NCI-H446 (cell line): ENCODE results near the gene PKD2L1.
A peak's percentile ranks its signal among the peaks of the same experiment; 100 is the strongest.
"Not testable (repeated sequence)": the region's sequence is repeated elsewhere in the genome, so short reads cannot be mapped to it uniquely, and the experiment has no call there.

Experiments used
- DNase-seq, 2 experiments: peaks; one replicate each; lab custom pipeline; 2025; lab: John Stamatoyannopoulos, UW

PKD2L1 gene

DNA sequence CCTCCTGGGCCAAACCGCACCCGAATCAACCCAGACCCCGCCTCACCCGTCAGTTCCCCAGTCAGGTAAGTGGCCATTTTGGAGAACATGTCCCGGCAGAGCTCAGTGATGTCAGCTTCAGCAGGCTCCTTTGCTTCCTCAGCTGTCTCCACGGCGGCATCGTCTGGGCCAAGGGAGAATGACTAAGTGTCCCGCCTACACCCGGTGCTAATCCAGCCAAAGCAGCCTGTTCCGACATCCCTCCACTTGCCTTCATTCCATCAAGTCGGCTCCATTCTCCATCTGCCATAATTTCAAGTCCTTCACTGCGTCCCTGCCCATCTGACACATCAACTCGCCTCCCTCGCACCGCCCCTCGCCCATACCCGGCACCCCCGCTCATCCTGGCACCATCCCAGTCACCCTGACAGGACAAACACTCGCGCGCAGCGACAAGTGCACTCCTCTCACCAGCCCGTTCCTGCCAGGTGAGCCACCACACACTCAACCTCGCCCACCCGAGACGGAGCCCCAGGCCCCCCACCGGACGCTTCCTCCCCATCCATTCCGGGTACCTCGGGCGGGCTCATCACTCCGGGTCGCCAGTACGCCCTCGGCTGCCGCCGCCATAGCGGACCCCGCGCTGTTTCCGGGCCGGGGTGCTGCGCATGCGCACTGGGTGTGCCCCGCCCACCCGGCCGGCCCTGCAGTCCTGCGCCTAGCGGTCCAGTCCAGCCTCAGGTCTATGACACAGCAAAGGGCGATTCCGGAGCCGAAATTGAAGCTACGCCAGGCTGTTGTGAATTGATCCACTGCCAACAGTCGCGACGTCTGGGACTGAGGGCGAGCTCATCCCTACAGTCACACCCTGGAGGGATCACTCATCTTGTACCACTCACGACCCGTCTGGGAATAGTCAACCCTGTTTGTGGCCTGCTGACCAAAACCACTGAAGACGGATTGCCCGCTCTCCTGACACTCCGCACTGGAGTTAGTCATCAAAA, 43.7 kb downstream of the PKD2L1 start, which contains the start of gene BLOC1S2:
Gene BLOC1S2 (minus strand): TSS at position 630 of the 983 bp plus-strand sequence. CDS start 21 bp downstream, at position 609.
- peak; percentile 31 to 74 for DNase-seq

- DNase-seq = not testable (repeated sequence)
Measured at GRCh38 chr10:100285326-100285725, 44.7 kb downstream of the PKD2L1 start.

- no peak for DNase-seq
Measured at GRCh38 chr10:100282907-100283306, 47.1 kb downstream of the PKD2L1 start.

DNA sequence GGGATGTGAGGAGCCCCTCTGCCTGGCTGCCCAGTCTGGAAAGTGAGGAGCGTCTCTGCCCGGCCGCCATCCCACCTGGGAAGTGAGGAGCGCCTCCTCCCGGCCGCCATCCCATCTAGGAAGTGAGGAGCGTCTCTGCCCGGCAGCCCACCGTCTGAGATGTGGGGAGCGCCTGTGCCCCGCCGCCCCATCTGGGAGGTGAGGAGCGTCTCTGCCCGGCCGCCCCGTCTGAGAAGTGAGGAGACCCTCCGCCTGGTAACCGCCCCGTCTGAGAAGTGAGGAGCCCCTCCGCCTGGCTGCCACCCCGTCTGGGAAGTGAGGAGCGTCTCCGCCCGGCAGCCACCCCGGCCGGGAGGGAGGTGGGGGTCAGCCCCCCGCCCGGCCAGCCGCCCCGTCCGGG, 53.1 kb downstream of the PKD2L1 start:
- DNase-seq = not testable (repeated sequence)

- DNase-seq = peak; percentile 17 to 51
Measured at GRCh38 chr10:100267239-100268104, 62.6 kb downstream of the PKD2L1 start, which contains the start of gene CWF19L1. Gene CWF19L1 (minus strand): TSS chr10:100267638. CDS start chr10:100267593, 45 bp downstream.

- DNase-seq = no peak
Measured at GRCh38 chr10:100265821-100266485, 64.1 kb downstream of the PKD2L1 start.

DNA sequence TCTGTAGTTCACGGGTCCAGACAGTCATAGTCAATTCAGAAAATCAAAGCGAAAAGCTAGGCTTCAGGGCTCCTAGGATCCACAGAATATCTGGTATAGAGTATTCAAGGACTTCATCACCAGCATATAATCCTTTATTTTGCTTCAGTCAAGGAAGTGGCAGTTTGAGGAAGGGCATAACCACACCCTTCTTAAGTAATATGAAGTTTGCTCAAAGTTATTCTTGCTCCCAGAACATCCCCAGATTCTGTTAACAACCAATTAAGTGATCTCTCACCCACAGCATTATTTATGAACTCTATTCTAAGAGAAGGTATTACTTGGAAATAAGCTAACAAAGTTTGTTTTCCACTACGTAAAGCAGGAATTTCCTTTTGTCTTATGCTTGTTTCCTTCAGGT, 75.8 kb downstream of the PKD2L1 start:
- DNase-seq = no peak

DNA sequence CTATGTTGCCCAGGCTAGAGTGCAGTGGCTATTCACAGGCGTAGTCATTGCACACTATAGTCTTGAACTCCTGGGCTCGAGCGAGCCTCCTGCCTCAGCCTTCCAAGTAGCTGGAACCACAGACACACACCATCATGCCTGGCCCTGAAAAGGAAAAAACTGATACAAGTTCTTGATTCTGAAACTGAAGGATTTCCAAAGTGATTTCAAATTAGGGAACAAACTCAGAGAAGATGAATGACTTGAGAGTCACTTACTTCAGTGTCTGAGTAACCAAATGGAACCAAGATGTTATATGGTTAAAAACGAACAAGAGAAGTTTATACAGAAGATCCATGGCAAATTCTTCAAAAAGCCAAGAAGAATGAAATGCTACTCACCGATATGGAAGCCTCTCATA, 77.0 kb downstream of the PKD2L1 start:
- DNase-seq = no peak

- DNase-seq = no peak
Measured at GRCh38 chr10:100248820-100249219, 81.2 kb downstream of the PKD2L1 start.

DNA sequence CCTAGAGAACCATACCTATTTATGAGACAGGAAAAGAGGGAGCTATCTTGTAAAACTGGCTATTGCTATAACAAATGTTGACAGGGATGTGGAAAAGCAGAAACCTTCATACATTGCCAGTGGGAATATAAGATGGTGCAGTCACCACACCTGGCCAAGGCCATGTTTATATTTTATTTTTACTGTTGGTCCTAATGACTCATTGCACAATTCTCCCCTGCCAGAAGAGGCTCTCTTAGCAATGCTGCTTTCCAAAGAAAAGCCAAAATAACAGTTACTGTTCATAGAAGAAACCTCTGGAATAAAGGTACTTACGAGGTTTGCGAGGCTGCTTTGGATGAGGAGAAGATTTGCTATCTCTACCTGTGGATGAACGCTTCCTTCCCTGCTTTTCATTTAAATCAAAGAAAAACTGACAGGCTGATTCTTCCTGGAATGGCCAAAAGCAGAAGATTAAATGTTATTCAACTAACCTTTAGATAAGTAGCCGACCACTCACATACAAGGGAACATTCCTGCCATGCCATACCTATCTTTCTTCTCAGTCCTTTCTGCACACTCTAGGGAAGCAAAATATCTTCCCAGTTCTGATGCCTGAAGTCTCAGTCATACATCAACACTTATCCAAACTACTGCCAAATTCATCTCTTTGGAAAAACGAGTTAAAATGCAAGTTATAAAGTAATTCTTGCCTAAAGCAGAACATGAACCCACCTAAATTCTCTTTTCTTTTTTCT, 84.4 kb downstream of the PKD2L1 start:
- no peak for DNase-seq

DNA sequence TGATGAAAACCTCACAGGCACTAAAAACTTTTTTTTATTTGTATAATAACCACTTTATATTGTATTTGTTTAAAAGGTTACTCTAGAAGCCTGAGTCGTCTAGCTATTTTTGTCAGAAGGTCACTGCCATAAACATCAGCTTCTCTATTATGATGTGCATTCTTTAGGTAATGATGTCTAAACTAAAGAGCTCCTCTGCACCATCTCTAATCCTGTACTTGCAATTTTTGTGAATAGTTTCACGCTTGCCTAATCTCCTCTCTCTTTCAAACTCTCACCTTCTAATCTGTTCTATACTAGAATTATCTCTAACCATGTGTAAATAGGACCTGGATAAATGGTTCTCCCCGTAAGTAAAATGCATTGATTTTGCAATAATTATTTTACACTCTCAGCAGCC, 90.2 kb downstream of the PKD2L1 start:
- no peak for DNase-seq

DNA sequence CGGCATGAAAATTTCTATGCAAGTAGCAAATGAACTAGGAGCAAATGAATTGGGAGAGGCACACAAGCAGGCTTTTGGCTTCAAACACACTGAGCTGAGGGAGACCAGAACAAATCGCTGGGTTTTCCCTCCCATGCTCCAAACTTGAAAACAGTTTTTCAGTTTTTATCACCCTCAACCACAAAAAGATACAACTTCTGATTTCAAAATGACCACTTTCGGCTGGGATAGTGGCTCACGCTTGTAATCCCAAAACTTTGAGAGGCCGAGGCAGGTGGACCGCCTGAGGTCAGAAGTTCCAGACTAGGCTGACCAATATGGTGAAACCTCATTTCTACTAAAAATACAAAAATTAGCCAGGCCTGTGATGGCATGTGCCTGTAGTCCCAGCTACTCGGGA, 91.6 kb downstream of the PKD2L1 start:
- DNase-seq = no peak
